ENCODE measurements around the gene MIER2. TPM values are rescaled to one million over a fixed set of nuclear protein-coding genes. Genes with fewer than 3 reads are reported as not detected.
A peak's percentile ranks its signal among the peaks of the same experiment; 100 is the strongest.

The MIER2 gene
- total RNA-seq, 1 donor from 2014 or later = 6.9 TPM

DNA sequence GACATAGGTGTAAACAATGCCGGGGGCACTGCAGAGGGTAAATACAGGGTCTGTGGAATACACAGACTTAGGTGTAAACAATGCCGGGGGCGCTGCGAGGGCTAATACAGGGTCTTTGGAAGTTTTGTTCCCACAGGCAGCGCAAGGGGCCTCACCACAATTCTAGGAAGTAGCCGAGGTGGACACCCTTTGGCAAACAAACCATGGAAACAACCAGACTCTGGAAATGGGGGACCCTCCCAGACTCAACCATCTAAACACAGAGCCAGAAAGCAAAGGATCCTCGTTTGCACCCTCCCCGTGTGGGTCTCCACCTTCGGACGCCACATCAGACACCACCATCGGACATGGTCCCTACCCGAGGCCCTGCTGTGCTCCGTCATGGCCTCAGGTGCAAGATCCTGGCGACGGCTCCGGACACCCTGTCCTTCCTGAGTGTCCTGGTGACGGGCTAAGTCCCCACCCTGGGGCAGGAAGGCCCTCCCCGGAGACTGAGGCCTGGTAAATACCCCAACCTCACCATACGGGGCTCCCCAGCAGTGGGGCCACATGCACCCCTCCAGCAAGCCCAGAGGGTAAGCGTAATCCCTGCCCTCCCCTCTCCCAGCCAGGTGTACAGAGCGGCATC, 36.7 kb downstream of the MIER2 start:
- DNase-seq (ENCODE audit: low read depth in 2 of 2) = no peak

DNA sequence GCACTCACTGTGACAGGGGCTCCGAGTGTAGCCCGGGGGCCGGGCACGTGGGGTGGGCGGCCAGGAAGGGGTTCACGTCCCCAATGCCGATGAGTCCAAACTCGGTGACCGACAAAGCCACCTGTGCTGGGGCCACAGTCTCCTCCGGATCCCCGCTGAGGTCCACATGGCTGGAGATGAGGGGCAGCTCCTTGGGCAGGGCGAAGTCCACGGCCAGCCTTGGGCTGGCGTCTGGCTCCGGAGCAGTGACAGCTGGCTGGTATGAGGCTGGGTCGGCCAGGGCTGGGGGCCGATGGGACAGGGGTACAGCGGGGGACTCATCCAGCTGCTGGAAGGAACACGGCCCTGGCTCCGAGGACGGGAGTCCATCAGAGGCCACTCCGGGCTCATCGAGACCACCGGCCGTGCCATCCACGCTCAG, 37.5 kb downstream of the MIER2 start:
- DNase-seq (ENCODE audit: low read depth in 2 of 2) = no peak

DNA sequence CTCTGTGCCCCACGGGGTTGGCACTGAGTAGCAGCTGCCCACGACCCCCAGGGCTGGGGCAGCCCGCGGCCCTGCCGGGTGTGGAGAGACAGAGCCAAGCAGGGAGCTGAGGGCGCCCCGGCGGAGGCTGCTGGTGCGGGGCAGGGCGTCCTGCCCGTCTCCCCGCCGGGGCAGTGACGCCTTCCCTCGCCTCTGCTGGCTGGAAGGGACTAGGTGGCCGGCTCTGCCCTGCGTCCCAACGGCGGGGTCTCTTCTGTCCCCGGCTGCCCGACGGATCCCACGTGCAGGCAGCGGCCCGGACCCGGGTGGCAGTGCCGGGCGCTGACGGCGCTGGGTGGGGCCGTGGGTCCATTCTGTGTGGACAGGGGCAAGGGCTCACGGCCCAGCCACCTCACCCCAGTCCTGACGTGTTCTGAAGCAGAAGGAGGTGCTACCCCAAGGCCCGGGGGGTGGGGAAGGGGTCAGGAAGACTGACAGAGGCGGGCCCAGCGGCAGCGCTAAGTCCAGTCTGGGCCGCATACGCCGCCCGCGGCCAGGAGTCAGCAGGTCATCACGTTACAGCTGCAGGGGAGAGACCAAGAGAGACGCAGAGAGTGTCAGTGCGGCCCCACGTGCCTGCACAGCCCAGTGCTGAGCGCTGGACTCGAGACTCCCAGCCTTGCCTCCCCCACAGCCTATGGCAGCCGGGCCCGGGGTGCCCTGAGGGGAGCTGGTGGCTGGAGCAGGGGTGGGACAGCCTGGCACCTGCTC, 38.3 kb downstream of the MIER2 start:
- no peak for DNase-seq (ENCODE audit: low read depth in 2 of 2)

DNA sequence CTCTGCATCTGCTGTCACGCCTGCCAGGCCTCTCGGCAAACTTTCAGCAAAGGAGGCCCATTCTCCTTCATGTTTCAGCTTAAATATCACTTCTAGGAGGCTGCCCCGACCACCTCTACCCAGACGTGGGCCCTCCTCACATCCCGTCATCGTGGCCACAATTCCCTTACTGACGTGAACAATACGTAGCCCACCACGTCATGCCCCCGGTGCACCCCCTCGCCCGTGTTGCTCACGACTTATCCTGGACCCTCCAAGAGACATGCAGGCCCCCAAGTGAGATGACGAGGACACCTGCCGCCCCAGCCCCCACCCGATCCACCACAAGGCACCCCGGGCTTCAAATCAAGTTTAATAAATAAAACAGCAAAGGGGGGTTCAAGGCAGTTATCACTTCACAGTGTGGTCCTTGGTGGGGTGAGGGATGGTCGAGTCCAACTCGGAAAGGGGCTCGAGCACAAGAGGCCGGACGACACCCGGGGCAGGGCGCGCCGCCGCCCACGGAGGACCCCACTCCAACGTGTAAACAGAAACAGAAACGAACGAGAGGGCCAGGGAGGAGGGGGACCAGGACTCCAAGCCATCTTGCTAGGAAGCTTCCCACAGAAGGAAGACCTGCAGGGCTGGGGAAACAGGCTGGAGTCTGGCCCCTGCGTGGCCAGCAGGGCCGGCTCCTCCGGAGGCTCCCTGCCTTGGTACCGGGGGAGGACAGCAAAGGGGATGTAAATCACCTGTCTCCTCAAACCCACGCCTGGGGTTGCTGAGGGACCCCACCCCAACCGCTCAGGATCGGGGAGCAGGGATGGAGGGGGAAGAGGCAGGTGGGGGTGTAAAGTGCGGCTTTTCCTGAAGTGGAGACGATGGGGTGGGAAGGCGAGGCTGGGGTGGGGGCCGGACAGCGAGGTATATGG, 39.1 kb downstream of the MIER2 start:
- DNase-seq (ENCODE audit: low read depth in 2 of 2) = no peak

DNA sequence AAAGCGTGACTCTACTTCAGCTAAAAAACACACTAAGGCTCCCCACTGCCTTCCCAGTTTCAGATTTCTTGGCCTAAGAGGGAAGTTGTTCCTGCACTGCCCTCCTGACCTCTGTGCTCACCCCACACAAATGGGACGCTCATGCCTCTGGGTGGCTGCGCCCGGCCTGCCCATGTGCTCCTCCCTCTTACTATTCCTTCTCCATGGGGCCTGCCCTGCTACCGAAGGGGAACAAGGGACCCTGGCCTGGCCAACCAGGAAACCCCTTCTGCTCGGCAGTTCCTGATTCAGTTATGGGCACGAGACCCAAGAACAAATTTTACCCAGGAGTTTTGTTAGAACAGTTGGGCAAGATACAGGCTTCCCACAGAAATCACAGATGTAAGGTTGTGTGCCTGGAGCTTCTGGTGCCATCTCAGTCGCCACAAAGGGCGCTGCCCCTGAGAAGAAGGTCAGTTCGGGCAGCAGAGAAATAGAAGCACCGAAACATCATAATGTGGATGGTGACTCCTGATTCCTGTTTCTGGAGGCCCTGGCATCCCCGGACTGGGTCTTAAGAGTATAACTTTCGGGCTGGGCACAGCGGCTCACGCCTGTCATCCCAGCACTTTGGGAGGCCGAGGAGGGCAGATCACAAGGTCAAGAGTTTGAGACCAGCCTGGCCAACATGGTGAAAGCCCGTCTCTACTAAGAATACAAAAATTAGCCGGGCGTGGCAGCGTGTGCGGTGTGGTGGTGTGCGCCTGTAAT, 47.9 kb downstream of the MIER2 start:
- DNase-seq (ENCODE audit: low read depth in 2 of 2) = no peak

DNA sequence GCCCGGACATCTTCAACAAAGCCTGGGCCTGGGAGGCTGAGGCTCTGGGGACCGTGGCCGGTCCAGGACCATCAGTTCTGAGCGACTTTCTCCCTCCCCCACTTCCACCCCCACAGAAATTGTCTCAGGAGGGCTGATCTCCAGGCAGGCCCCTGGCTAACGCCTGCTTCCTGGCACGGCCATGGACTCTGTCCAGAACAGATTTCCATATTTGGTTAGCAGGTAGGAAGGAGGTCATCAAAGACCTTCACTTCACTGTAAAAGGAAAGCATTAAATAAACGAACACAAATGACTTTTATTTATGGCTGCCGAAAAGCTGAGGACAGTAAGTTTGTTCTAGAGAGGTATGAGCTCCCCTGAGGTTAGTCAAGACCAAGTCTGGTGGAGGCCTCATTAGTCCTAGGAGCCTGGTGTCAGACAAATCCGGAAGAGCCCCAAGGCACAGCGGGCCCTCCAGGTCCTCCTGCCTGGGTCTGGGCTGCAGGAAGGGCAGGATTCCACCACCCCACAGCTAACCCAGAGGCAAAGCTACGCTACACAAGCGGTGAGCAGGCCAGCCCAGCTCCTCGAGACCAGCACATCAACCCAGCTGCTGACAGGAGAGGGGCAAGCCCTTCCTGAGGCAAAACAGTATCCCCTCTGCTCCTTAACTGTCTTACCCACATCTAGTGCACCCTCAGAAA, 48.8 kb downstream of the MIER2 start:
- DNase-seq (ENCODE audit: low read depth in 2 of 2) = no peak

DNA sequence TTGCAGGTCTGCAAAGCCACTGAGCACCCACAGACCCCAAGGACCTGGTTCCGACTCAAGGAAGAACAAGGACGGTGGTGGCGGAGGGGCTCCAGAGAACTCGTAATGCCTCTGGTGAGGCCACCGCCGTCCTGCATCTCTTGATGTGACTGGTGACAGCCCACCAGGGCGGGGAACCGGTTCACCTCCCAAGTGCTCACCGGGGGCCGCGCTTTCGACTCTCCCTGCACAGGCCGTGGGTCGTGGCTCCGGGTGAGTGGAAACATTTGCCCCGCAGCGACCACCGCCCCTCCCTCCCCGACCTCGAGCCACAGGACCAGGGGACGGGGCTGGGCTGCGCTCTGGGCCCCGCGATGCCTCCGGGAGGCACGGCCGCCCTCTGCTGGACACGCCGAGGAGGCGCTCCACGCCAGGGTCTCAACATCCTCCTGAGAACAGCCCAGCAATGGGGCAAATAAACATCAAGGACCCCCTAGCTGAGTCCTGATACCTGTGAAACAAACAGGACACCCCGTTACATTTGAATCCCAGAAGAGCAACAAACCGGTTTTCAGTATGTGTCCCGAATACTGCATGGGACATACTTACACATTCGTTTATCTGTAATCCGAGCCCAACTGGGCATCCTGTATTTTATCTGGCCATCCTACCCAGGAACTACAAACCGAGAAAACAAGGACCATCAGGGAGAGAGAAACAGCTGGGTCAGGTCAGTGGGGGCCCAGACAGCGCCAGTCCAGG, 49.5 kb downstream of the MIER2 start:
- peak; percentile 30 to 62 for DNase-seq (ENCODE audit: low read depth in 2 of 2)

DNA sequence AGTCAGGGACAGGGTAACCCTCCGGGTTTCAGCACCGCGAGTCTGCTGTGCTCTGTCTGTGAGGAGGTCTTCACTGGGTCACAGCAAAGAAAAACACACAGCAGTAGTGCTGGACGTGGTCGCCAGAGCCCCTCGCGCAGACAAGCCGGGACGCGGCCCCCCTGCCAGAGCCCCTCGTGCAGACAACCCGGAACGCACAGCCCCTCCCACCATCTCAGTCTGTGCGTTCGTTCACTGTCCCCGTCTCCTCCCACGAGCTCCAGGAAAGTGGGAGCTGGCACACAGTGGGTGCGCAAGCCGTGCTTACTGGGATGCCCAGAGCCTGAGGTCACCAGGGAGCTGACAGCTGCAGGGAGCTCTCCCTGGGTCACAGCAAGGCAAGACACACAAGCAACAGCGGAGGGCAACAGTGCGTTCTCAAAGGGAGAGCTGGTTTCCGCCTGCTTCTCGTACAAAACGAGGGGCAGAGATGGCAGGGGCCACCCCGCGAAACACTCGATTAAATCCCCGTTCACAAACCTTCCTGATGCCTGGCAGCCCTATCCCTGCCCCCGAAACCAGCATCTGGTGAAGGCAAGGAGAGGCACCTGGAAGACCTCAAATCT, 50.2 kb downstream of the MIER2 start:
- DNase-seq (ENCODE audit: low read depth in 2 of 2) = no peak

DNA sequence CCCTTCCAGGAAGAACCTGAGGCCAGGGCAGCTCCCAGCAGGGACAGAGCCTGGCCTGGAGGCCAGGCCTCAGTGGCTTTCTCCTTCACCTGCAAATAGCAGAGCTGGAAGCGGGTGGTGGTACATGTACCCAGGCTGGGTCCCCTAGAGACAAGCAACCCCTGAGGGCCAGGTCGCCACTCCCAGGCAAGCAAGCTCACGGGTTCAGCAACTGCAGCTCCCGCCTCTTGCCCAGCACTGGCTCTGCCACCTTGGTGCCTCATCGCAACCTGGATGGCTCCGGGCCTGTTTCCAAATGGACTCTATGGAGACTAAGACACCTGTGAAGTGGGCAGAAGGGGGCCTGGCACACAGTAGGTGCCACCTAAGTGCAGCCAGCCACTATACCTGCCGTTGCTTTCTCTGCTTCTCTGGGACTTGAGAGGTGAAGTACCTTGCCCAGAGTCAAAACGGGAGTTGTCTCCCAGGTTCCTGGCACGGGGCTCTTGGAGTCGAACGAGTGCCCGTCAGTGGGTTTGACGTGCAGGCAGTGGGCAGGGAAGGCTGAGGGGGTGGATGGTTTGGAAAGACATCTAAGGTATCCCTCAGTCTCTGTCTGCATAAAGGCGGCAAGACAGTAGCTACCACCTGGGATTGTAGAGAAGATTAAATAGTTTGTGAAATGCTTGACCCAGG, 51.0 kb downstream of the MIER2 start:
- no peak for DNase-seq (ENCODE audit: low read depth in 2 of 2)

DNA sequence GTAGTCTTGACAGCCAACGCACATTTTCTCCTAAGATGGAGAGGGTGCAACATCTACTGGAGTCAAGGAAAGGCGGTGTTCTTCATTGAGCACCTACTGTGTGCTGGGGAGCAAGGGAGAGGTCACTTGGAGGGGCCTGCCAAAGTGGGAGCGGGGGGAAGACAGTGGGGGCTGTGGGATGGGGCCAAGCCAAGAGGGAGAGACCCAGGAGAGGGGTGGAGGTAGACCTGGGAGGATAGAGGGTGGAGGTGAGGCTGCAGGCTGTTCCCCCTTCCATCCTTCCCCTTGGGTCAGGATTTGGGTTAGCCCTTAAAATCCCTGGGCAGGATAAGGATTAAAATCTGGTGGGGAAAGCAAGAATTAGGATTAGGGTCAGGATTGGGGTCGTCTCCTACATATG, 51.6 kb downstream of the MIER2 start:
- DNase-seq (ENCODE audit: low read depth in 2 of 2) = no peak

DNA sequence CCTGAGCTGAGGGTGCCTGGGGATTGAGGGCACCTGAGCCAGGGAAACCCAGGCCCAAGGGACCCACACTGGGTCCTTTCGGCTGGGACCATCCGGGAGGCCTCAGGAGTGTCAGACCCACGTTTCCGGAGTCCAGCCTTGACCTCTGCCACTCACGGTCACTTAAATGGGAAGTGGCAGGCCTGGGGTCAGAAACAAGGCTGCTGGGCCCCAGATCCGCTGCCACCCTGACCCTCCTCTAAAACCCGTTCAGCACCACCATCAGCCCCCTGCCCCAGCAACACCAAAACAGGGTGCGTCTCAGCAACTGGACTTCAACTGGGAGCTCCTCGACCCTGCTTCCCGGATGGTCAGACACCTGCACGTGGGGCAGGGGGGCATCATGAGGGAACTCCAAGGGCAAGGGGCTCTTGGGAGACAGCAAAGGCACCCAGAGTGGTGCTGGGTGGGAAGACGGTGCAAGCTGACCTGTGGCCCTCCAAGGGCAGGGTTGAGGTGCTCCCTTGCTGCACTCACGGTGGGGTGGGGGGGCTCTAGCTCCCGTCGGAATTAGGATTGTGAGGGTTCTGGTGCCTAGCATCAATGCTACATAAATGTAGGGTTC, 52.2 kb downstream of the MIER2 start:
- no peak for DNase-seq (ENCODE audit: low read depth in 2 of 2)

DNA sequence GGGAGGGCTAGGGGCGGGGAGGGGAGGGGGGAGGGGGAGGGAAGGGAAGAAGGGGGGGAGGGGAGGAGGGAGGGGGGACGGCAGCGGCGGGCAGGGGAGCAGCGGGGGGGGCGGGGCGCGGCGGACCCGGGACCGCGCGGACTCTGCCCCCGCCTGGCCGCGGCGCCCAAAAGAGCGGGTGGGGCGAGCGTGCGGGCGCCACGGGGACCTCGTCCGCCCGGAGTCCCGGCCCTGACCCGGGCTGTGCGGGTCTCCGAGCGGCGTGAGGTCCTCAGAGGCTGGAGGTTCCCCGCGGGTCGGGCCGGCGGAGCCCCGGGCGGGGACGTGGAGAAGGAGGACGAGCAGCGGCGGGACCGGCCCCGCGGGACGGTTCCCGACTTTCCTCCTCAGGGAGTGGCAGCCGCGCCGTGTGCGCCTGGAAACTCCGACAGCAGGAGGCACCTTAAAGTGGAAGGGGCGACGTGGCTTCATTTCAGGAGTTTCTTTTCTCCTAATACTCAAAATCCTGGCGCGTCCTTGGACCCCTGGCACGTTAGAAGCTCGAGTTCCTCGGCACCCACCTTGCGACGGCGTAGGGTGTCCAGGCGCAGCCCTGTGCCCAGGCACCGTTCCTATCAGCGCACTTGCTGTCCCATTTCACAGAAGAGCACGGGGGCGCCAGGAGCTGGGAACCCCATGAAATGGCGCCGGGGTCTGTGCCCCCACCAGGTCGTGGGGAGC, 52.9 kb downstream of the MIER2 start:
- DNase-seq (ENCODE audit: low read depth in 2 of 2) = no peak

DNA sequence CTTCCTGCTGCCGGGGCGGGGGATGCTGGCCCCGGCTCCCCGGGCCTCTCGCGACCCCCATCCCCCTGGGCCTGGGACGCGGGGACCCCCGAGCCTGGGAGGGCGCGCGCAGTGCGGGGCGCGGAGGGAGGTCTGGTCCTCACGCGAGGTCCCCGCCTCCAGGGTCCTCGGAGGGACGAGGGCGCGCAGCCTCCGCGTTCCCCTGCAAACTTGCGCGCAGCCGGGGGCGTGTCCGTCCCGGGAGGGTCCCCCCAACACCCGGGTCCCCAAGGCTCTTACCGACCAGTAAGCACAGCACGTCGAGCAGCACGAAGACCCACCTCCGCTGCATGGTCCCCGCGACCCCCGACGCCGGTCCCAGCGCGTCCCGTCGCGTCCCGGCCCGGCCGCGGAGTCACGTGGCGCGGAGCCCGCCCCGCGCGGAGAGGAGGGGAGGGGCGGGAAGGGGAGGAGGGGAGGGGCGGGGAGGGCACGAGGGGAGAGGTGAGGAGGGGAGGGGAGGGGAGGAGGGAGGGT, 53.5 kb downstream of the MIER2 start, which contains the start of gene PLPP2:
TSS of gene PLPP2 (minus strand) at position 398 of the 516 bp plus-strand sequence. CDS start at position 331, 67 bp downstream.
- DNase-seq (ENCODE audit: low read depth in 2 of 2) = peak in 1 of 2 donors; percentile 57

DNA sequence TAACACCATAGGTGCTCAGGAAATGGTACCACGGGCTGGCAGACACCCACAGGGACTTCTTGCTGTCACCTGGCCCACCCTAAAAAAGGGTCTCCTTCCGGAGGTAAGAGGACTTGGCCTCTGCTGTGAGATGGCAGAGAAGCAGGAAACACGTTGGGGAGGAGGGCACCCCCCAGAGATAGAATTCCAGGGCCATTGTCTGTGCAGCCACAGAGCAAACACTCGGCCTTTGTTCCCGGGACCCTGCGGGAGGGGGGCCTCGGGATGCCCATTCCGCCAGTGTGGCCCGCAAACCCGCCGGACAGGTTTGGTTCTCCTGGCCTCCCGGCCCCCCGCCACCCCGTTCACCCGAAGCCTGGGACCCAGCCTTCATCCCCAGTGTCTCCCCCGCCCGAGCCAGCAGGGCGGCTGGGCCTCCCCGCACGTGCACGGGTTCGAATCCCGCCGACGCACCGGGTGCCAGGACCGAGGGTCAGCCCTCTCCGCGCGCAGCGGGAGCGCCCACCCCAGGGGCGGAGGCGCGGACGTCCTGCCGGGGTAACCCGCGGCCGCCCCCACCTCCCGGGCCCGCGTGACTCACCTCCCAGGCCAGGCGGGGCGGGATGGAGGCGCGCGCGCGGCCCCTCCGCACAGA, 54.1 kb downstream of the MIER2 start:
- peak in 1 of 2 donors; percentile 70 for DNase-seq (ENCODE audit: low read depth in 2 of 2)

DNA sequence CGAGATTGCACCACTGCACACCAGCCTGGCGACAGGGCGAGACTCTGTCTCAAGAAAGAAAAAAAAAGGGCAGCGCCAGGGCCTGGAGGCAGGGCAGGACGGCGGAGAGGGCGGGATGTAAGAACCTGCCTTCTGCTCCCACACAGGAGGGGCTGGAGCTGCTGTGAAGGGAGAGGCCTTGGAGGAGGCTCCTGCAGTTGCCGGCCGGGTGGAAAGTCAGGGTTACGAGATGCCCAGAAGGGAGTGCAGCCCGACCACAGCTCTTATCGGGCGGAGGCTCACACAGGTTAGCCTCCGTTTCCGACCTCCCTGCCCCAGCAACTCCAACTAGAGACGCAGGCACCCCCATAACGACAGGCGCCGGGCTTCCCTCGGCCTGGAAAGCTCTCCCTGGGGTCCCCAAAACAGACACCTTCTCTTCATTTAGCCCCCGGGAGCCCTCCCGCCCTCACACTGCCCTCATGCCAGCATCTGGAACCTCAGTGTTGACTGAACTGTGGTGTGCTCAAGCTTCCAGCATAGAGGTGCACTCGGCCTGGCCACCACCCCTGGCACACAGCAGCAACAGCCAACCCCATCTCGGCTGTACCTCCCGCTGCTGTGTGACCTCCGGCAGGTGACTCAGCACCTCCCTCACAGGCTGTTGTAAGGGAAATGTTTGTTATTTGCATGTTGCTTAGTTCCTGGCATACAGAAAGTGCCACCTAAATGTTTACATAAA, 54.8 kb downstream of the MIER2 start:
- peak; percentile 46 to 88 for DNase-seq (ENCODE audit: low read depth in 2 of 2)

DNA sequence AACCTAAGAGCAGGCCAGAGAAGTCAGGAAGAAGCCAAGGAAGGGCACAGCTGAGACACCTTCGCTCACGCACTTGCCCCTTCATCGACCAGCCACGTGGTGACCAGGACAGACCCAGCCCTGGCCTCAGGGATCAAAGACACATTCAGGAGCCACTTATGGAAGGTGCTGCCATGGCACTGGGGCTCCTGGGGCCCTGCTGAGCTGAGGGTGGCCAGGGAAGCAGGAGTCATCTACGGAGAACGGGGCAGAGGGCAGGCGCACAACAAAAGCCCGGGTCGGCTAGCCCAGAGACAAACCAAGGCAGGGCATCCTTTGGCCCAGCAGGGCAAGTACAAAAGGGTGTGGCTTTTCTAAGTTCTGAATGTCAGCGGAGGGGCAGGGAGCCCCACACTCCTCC, 55.7 kb downstream of the MIER2 start:
- no peak for DNase-seq (ENCODE audit: low read depth in 2 of 2)

Measured in lung microvascular endothelial cell (primary cell).